Panc1 (cell line): ENCODE results near the gene LRP5.

Experiments
- CTCF ChIP-seq: fragments of 450-650 bp; IDR thresholded peaks from 2 replicates; pipeline ENCODE4 v1.5.1; 2017; ENCODE audit warnings: mild to moderate bottlenecking
- POLR2AphosphoS5 ChIP-seq: IDR thresholded peaks from 2 replicates; pipeline ENCODE4 v1.6.1; 2012; ENCODE audit warnings: mild to moderate bottlenecking, low read depth, low read length, moderate library complexity
- REST ChIP-seq, 2 experiments: IDR thresholded peaks; 2 replicates each; pipeline ENCODE4 v1.6.1; 2011 to 2012; ENCODE audit warnings: low read depth in 2 of 2, control low read depth in 1 of 2, low read length in 1 of 2, mild to moderate bottlenecking in 1 of 2, moderate library complexity in 1 of 2; ENCODE audit not compliant: insufficient read depth in 1 of 2
- SIN3A ChIP-seq: IDR thresholded peaks from 2 replicates; pipeline ENCODE4 v1.6.1; 2012; ENCODE audit warnings: low read depth, mild to moderate bottlenecking, low read length, moderate library complexity, borderline replicate concordance; ENCODE audit not compliant: insufficient read depth
- TCF7L2 ChIP-seq: IDR thresholded peaks from 2 replicates; pipeline ENCODE4 v1.6.1; 2011; ENCODE audit warnings: mild to moderate bottlenecking, low read depth, low read length, inconsistent platforms

- TF ChIP-seq CTCF, result no peak
- no peak for TF ChIP-seq POLR2AphosphoS5
- no peak for TF ChIP-seq TCF7L2
- no peak for TF ChIP-seq REST (IDR thresholded peaks at IDR 0.05; ENCODE audit: insufficient read depth in 1 of 2, low read depth in 2 of 2, low read length in 1 of 2)
- no peak for TF ChIP-seq SIN3A
Measured at GRCh38 chr11:68442433-68442832, 130.0 kb downstream of the LRP5 start.
